OCI-LY7 (cell line): ENCODE data around the gene B3GNT9. TPM values are rescaled to one million over a fixed set of nuclear protein-coding genes. Genes with fewer than 3 reads are reported as not detected.

Source experiments
- Bru-seq: library from RNA; stranded (reverse); fragments of 400-500 nt; gene quantifications from one replicate; lab custom pipeline; 2021; lab: Mats Ljungman, UMichigan
- BruChase-seq, 2 experiments: library from RNA; stranded (reverse); fragments of 400-500 nt; gene quantifications; one replicate each; lab custom pipeline; 2021; lab: Mats Ljungman, UMichigan
- BruUV-seq: library from RNA; stranded (reverse); fragments of 400-500 nt; replicated peaks from 2 replicates; lab custom pipeline; 2021; lab: Mats Ljungman, UMichigan
- CTCF ChIA-PET: fragments of 300-600 bp; sonication (Branson Sonifier 250); formaldehyde crosslinking; loops from one replicate; lab custom pipeline; 2022; ENCODE audit warnings: antibody characterized with exemption; ENCODE audit not compliant: unreplicated experiment; lab: Charles Lee
- POLR2A ChIA-PET: fragments of 300-600 bp; sonication (Branson Sonifier 250); formaldehyde crosslinking; loops from one replicate; lab custom pipeline; 2022; ENCODE audit warnings: antibody characterized with exemption; lab: Charles Lee
- DNase-seq: peaks from one replicate; pipeline ENCODE4 v3.0.0-alpha.2; 2015; ENCODE audit warnings: low spot score
- H2AFZ ChIP-seq: fragments of 200-600 bp; sonication (generic), shearing (Covaris generic); 2 replicates; pipeline ENCODE4 v1.6.1; 2014; ENCODE audit warnings: mild to moderate bottlenecking, antibody characterized with exemption, low read length, moderate library complexity
- H3K27ac ChIP-seq: fragments of 200-600 bp; sonication (generic); 2 replicates; pipeline ENCODE4 v1.5.1; 2014; ENCODE audit warnings: mixed run types, low read depth, mild to moderate bottlenecking, moderate library complexity, low read length, inconsistent platforms; ENCODE audit not compliant: poor library complexity, severe bottlenecking
- H3K36me3 ChIP-seq: fragments of 200-600 bp; sonication (generic); 2 replicates; pipeline ENCODE4 v1.6.1; 2014; ENCODE audit warnings: mild to moderate bottlenecking, antibody characterized with exemption, low read length, moderate library complexity, mixed read lengths; ENCODE audit not compliant: insufficient read depth
- H3K4me1 ChIP-seq: fragments of 200-600 bp; sonication (generic); 2 replicates; pipeline ENCODE4 v1.5.1; 2014; ENCODE audit warnings: mild to moderate bottlenecking, low read length; ENCODE audit not compliant: insufficient read depth, poor library complexity, severe bottlenecking
- H3K4me2 ChIP-seq: fragments of 200-600 bp; sonication (generic); 2 replicates; pipeline ENCODE4 v1.6.1; 2014; ENCODE audit warnings: mild to moderate bottlenecking, low read length
- H3K4me3 ChIP-seq: fragments of 200-600 bp; sonication (generic); 2 replicates; pipeline ENCODE4 v1.5.1; 2014; ENCODE audit warnings: mild to moderate bottlenecking, low read depth, low read length; ENCODE audit not compliant: poor library complexity, severe bottlenecking
- H3K79me2 ChIP-seq: fragments of 200-600 bp; sonication (generic); 2 replicates; pipeline ENCODE4 v1.6.1; 2016; ENCODE audit warnings: low read depth, mild to moderate bottlenecking, low read length, moderate library complexity, mixed read lengths; ENCODE audit not compliant: insufficient read depth
- H3K9me2 ChIP-seq: fragments of 200-600 bp; sonication (generic); 2 replicates; pipeline ENCODE4 v1.6.1; 2016; ENCODE audit warnings: mild to moderate bottlenecking, low read length, mixed read lengths; ENCODE audit not compliant: insufficient read depth
- H3K9me3 ChIP-seq: fragments of 200-600 bp; sonication (generic); 2 replicates; pipeline ENCODE4 v1.6.1; 2014; ENCODE audit warnings: mild to moderate bottlenecking, mixed run types, low read length, mixed read lengths
- H4K20me1 ChIP-seq: fragments of 200-600 bp; sonication (generic); 2 replicates; pipeline ENCODE4 v1.6.1; 2014; ENCODE audit warnings: mild to moderate bottlenecking, antibody characterized with exemption, low read length, moderate library complexity, mixed read lengths; ENCODE audit not compliant: insufficient read depth
- EZH2phosphoT487 ChIP-seq: fragments of 200-600 bp; sonication (generic); IDR thresholded peaks from 2 replicates; pipeline ENCODE4 v1.6.1; 2018; ENCODE audit warnings: low read depth, borderline replicate concordance, mild to moderate bottlenecking, mixed run types, antibody characterized with exemption, low read length, moderate library complexity, mixed read lengths
- intact Hi-C: fragments of 100-400 bp; cut with micrococcal nuclease; formaldehyde crosslinking; loops from one replicate; pipeline ENCODE4 v1.10.0; 2022; ENCODE audit not compliant: unreplicated experiment
- long read RNA-seq: library from polyadenylated mRNA; stranded (forward); transcript quantifications from one replicate; pipeline ENCODE4 v2.0.0, GENCODE V29; 2022
- total RNA-seq, 2 experiments: library from RNA; depleted of rRNA in 1 of 2; stranded (reverse); fragments of >200 nt in 1 of 2; shearing (Covaris generic) in 1 of 2; gene quantifications; 2 replicates each; pipeline ENCODE4 v1.2.3, GENCODE V29; 2014 to 2022
- TF ChIP-seq, protein P1 (sequence below): fragments of 200-600 bp; sonication (generic); conservative IDR thresholded peaks from 2 replicates; pipeline ENCODE4 v1.5.1; 2014; ENCODE audit warnings: mild to moderate bottlenecking, antibody characterized with exemption, low read length, moderate library complexity, mixed read lengths

The B3GNT9 gene
- total RNA-seq (2014; rRNA removed; shearing (Covaris generic)) (1.1 and 2.7 TPM in 2 replicates), total RNA-seq (2022) (2.7 TPM in 2 replicates), Bru-seq, nascent RNA (percentile 38 among the genes with signal in this experiment), BruChase-seq, experiment 1, labeled RNA remaining after a 6-hour chase (percentile 54 among the genes with signal in this experiment), BruChase-seq, experiment 2, labeled RNA remaining after a 2-hour chase (percentile 52 among the genes with signal in this experiment)
- long read RNA-seq: 0 reads

DNA sequence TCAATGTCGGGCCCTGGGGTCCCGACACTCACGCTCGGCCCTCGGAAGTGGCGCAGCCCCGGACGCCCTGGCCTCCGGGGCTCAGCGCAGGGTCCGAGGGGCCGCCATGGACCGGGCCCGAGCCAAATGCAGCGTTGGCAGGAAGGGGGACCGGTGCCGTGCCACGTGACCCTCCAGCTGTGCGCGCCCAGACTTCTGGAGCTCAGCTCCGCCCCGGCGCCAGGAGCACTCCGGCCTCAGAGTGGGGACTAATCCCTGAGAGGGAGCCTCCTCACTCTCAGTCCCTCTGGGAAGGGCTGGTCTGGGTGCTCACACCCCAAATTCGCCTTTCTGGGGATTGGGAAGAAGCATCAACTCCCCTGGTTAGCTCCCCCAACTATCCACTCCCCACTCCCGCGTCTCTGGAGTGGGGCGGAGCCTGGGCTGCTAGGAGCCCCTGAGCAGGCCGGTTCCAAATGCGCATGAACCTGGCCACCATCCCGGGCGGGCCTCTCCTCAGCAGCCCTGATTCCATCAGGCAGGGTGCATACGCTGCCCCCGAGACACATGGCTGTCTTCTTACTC, at the start of gene B3GNT9:
Gene B3GNT9 (minus strand): TSS at position 166 of the 564 bp plus-strand sequence. CDS start 513 bp downstream, outside the sequence.
- no peak within 1 kb of the TSS for H3K4me2 ChIP-seq
- ChIA-PET POLR2A (interaction anchor here (0.6 kb wide), 1 partner anchor 109 kb away, joined by 3 read pairs; no protein-coding TSS in a partner anchor), CTCF (no interaction called here)
- H4K20me1 ChIP-seq: no peaks in the 10 kb centered on the region
- intact Hi-C loops: no loop called here
- H3K36me3 ChIP-seq: peaks cover 30% of the 10 kb centered on the region
- no peaks in the 10 kb centered on the region for H3K9me3 ChIP-seq
- H3K79me2 ChIP-seq: no peaks in the 10 kb centered on the region
- no peaks in the 10 kb centered on the region for H3K4me1 ChIP-seq
- no peak within 1 kb of the TSS for H3K27ac ChIP-seq
- TF ChIP-seq, protein P1, sequence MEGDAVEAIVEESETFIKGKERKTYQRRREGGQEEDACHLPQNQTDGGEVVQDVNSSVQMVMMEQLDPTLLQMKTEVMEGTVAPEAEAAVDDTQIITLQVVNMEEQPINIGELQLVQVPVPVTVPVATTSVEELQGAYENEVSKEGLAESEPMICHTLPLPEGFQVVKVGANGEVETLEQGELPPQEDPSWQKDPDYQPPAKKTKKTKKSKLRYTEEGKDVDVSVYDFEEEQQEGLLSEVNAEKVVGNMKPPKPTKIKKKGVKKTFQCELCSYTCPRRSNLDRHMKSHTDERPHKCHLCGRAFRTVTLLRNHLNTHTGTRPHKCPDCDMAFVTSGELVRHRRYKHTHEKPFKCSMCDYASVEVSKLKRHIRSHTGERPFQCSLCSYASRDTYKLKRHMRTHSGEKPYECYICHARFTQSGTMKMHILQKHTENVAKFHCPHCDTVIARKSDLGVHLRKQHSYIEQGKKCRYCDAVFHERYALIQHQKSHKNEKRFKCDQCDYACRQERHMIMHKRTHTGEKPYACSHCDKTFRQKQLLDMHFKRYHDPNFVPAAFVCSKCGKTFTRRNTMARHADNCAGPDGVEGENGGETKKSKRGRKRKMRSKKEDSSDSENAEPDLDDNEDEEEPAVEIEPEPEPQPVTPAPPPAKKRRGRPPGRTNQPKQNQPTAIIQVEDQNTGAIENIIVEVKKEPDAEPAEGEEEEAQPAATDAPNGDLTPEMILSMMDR: no peak
- no peak for TF ChIP-seq EZH2phosphoT487
- no peaks in the 10 kb centered on the region for H3K9me2 ChIP-seq
- no peak within 1 kb of the TSS for H3K4me3 ChIP-seq
- BruUV-seq: no TSS peak
- H2AFZ ChIP-seq: no peak within 1 kb of the TSS
- no peak for DNase-seq

- TF ChIP-seq EZH2phosphoT487: no peak
- TF ChIP-seq, protein P1: no peak
- H3K27ac ChIP-seq: no peak overlapping the region
- BruUV-seq: no TSS peak
- no peak overlapping the region for H3K4me2 ChIP-seq
- H3K79me2 ChIP-seq: no peaks in the 10 kb centered on the region
- intact Hi-C loops: no loop called here
- CTCF ChIA-PET: no interaction called here
- DNase-seq: no peak
- H3K9me3 ChIP-seq: no peaks in the 10 kb centered on the region
- no peaks in the 10 kb centered on the region for H3K9me2 ChIP-seq
- no peak overlapping the region for H3K4me3 ChIP-seq
- no peaks in the 10 kb centered on the region for H4K20me1 ChIP-seq
- POLR2A ChIA-PET: interaction anchor here (0.6 kb wide), 2 partner anchors 118 to 289 kb away, joined by 3 to 4 read pairs; no protein-coding TSS in a partner anchor
- peaks cover 86% of the 10 kb centered on the region for H3K36me3 ChIP-seq
- no peaks in the 10 kb centered on the region for H3K4me1 ChIP-seq
- H2AFZ ChIP-seq: no peak overlapping the region
Observed at GRCh38 chr16:67200491-67200890, 49.7 kb upstream of the B3GNT9 start.

GRCh38 chr16:67199808-67200198, 49.0 kb upstream of the B3GNT9 start:
- no peak for DNase-seq
- intact Hi-C loops: no loop called here
- H3K4me3 ChIP-seq: no peak overlapping the region
- peaks cover 93% of the 10 kb centered on the region for H3K36me3 ChIP-seq
- no peaks in the 10 kb centered on the region for H3K4me1 ChIP-seq
- no peaks in the 10 kb centered on the region for H4K20me1 ChIP-seq
- no peak for TF ChIP-seq EZH2phosphoT487
- TF ChIP-seq, protein P1: no peak; the same call in 1 of the 2 replicates
- H3K9me3 ChIP-seq: no peaks in the 10 kb centered on the region
- no TSS peak for BruUV-seq
- H3K79me2 ChIP-seq: no peaks in the 10 kb centered on the region
- no peak overlapping the region for H3K4me2 ChIP-seq
- H2AFZ ChIP-seq: no peak overlapping the region
- no peaks in the 10 kb centered on the region for H3K9me2 ChIP-seq
- POLR2A ChIA-PET: no interaction called here
- H3K27ac ChIP-seq: no peak overlapping the region
- CTCF ChIA-PET: no interaction called here
